Hematopoietic multipotent progenitor cell treated with erythropoietin and hydrocortisone succinate and interleukin-3 and kit ligand, for 4 days (in vitro differentiated cells): ENCODE measurements around the gene TNNC1.

Experiments
- DNase-seq: peaks from one replicate; pipeline ENCODE4 v3.0.0-alpha.2; 2015

Gene TNNC1

DNA sequence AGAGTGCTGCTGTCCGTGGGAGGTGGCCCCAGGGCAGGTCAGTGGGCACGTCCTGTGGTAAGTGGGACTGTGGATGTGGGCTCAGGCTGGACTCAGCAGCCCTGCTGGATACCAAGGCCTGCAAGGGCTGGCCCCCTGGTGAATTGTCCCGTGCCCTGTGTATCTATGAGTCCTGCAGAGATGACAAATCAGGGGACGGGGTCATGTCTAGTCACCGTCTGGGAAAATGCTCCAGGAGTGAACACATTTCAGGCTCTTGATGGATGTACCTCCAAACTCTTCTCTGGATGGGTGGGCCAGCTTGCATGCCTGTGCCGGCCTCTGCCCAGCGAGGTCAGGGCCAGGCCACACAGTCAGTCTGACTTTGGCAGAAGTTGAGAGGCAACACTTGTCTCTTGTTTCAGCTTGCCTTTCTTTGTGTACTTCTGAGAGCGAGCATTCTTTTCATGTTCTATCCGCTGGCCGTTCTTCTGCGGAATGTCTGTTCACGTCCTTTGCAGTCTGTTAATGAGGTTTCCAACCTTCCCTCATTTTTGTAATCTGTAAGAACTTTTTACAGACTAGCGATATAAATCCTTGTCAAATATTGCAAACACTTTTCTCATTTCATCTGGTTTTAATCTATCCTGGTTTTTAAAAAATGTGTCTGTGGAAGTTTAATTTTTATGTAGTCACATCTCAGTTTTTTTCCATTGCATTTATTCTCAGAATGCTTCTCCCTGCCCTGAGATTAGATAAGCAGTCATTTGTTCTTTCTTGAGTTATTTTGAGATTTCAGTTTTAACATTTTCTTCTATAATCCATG lies 29.9 kb upstream of the TNNC1 start:
- no peak for DNase-seq

DNA sequence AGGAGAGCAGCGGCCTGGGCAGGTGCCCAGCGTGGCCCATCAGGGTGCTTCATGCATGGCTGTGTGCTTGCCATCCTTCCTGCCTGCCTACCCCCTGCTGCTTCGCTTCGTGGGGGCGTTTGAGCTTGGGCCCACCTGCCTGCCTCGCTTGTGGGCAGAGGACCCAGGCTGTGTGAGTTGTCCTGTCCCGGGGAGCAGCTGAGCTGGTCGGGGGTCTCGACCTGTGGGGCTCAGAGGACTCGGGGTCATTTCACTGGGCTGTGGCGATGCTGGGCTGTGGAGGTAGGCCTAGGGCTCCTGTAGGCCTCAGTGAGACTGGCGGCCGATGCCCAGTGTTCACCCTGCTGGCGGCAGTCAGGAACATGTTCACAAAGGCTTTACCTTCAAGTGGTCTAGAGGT lies 29.2 kb upstream of the TNNC1 start:
- DNase-seq: no peak

- peak; percentile 36 for DNase-seq
These were observed 28.1 kb upstream of the TNNC1 start for GRCh38 chr3:52481819-52482521.

- DNase-seq: no peak
These were observed 27.2 kb upstream of the TNNC1 start for GRCh38 chr3:52480768-52481715.

DNA sequence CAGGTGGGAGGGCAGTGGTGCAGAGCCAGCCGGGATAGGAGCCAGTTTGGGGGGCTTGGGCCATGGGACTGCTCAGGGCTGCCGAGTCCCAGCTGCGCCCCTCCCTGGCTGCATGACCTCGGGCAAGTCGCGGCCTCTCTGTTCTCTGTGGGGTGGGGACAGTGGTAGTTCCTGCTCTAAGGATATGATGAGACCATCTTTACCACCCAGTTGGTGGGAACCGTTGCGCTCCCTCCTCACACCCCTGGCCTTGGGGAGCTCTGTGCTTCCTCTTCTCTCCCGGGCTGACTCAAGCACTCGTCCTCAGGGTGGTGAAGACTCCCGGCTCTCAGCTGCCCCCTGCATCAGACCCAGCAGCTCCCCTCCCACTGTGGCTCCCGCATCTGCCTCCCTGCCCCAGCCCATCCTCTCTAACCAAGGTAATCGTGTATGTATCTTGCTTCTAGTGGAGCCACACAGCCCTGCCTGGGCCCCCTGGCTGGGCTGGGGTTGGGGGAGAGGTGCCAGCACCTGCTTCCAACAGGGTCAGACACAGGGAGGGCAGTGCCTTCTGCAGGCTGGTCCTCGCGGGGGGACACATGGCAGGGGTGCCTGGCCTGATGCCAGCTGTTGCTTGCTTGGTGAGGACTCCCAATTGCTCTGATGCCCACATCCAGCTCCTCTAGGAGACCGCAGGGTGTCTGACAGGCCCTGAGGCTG lies 26.2 kb upstream of the TNNC1 start:
- no peak for DNase-seq

DNA sequence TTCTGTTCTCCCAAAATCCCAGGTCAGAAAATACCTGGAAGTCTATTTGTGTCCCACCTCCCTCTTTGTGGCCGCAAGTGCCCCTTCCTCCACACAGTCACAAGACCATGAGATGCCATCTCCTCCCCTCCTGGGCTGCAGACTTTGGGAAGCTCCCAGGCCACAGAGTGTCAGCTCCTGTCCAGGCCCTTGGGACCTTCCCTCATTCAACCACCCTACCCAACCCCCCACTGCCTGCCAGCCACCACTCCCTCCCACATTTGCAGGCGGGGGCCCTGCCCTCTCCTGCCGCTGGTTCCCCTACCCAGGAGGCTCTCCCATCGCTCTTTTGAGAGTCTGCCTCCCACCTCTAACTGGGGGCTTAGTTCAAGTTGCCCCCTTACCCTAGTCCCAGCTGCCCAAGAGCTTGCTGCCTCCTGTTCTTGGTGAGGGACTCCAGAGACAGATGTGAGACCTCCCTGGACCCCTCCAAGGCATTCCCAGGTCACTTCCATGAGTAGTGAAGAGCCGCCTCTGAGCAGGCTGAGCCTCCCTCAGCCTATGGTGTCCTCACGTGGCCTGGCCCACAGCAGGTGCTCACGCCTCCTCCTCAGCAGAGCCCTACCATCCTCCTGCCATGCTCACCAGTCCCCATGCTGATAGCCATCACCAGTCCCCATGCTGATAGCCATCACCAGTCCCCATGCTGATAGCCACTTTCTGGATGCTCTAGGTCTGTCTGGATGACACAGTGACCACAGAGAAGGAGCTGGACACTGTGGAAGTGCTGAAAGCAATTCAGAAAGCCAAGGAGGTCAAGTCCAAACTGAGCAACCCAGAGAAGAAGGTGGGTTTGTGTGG lies 25.4 kb upstream of the TNNC1 start:
- no peak for DNase-seq

- DNase-seq: no peak
These were observed 23.9 kb upstream of the TNNC1 start for GRCh38 chr3:52477796-52478095.

DNA sequence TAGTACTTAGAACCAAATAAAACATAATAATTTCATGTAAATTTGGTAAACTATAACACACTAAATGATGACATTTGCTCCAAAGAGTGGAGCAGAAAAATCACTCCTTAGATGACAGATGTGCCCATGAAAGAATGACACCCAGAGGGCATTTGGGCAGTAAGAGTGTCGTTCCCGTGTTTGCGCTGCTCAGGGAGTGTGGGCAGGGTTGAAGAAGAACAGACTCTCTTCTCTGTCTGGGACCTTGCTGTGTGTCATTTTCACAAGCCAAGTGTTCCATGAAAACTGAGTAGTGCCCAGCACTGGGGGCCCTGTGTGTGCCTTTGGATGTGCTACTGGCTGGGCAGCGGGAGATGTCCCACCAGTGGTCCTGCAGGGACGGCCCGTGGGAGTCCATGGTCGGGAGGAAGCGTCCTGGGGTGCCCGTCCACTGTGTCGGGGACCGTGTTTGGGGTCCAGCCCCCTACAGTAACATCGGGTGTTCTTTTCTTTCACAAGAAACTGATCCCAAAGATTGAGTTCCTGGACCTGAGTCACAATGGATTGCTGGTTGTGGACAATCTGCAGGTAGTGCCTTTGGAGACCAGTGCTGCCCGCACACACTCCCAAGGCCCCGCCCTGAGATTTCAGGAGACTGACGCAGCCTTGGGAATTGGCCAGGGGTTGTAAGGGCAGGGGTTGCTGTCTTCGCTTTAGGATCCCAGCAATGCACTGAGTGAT lies 23.4 kb upstream of the TNNC1 start:
- no peak for DNase-seq

DNA sequence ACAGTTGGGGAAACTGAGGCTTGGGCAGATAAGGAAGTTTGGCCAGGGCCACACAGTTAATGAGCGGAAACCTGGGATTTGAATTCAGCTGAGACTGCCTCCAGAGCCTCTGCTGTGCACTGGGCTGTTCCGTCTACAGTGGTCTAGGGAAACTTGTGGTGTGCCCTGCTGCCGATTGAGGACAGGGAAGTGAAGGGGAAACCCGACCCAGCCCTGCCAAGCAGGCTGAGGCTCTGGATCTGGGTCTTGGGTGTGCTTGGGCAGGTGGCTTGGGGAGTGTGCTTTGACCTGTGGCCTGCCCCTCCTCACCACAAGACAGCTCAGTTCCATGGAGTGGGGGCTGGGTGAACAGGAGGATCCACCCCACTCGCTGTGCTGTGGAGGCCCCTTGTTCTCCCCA lies 19.2 kb upstream of the TNNC1 start:
- DNase-seq: no peak

GRCh38 chr3:52472239-52473000 lies 18.6 kb upstream of the TNNC1 start:
- no peak for DNase-seq

DNA sequence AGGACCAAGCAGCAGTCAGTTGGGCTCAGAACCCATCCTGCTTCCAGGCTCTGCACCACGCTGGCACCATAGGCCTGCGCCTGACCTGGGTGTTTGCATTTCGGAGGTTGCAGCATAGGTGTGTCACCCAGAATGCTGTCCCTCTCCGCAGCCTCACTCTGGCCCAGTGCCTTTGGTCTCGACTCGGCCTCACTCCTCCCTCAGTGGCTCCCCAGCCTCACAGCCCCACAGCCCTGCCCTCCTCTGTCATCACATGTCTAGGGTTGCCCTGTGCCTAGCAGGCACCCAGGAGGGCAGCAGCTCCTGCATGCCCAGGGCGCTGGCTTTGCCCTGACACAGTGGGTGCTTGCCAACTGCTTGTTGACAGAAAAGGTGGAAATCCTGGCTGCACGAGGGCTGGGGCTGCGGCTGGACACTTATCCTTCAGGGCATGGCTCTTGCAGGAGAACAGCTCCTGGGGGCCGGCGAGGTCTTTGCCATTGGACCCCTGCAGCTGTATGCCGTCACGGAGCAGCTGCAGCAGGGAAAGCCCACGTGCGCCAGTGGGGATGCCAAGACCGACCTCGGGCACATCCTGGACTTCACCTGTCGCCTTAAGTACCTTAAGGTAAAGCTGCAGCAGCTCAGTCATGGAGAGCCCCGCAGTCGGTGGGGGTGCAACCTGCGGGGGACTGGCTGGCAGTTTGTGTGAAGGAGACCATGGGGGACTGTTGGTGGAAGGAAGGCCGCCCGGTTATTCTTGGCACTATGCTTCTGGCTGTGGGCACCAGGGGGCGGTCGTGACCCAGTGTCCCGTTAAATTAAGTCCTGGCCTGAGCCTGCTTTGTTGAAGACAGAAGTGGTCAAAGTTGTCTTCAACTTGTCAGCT lies 17.8 kb upstream of the TNNC1 start:
- DNase-seq: peak; percentile 85

- DNase-seq: no peak
These were observed 17.1 kb upstream of the TNNC1 start for GRCh38 chr3:52470920-52471319.

GRCh38 chr3:52469001-52469400 lies 15.2 kb upstream of the TNNC1 start:
- no peak for DNase-seq

DNA sequence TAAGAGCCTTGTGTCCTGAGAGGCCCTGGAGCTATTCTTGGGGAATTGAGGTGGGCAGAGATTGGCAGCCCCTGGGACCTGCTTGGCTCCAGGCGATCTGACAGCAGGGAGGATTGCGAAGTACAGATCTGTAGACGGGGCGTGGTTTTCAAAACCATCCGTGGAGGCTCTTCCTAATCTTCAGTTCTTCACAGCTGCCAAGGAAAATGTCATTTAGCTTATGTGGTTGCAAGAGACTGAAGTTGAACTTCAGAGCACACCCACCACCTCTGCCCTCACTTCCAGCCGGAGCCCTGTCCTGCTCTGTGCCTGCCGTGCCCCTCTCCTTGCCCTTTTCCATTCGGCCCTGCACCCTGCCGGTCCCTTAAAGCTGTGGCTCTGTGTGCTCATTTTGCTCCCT lies 14.5 kb upstream of the TNNC1 start:
- DNase-seq: peak; percentile 54

DNA sequence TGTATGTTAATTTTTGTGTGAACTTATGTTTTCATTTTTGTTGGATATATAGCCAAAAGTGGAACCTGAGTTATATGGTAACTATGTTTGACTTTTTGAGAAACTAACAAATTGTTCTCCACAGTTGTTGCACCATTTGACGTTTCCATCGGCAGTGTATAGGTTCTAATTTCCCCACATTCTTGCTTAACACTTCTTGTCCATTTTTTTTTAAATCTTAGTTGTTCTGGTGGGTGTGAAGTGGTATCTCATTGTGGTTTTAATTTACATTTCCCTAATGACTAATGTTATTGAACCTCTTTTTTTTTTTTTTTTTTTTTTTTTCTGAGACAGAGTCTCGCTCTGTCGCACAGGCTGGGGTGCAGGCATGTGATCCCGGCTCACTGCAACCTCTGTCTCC lies 9.6 kb upstream of the TNNC1 start:
- DNase-seq: peak; percentile 60

- DNase-seq: no peak
These were observed 8.0 kb upstream of the TNNC1 start for GRCh38 chr3:52461874-52462273.

DNA sequence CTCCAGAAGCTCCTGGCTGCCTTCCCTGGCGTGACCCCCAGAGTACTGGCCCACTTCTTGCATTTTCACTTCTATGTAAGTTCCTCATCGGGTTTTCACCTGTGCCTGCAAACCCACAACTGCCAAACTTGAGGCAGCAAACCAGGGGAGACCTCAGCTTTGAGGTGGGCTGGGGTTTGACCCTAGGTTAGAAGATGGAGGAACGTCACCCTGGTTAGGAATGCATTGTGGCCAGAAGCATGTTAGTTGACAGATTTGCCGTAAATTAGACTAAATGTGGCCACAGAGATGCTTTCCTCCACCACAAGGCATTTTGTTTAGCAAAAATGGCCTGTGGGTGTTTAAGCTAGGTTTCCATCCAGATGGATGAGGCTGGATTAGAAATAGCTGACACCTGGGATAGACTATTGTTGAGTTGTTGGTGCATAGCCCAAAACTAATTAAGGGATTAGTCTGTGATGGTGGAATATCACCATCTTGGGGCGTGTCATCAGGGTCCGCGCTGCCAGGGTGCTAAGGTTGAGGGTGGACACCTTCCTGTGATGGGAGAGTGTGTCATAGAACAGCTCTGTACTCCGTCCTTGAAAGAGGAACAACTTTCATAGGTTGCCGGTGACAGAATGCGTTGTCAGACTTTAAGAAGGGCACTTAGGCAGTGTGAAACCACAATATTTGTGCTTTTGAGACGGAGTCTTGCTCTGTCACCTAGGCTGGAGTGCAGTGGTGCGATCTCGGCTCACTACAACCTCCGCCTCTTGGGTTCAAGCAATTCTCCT lies 5.1 kb upstream of the TNNC1 start:
- DNase-seq: no peak

DNA sequence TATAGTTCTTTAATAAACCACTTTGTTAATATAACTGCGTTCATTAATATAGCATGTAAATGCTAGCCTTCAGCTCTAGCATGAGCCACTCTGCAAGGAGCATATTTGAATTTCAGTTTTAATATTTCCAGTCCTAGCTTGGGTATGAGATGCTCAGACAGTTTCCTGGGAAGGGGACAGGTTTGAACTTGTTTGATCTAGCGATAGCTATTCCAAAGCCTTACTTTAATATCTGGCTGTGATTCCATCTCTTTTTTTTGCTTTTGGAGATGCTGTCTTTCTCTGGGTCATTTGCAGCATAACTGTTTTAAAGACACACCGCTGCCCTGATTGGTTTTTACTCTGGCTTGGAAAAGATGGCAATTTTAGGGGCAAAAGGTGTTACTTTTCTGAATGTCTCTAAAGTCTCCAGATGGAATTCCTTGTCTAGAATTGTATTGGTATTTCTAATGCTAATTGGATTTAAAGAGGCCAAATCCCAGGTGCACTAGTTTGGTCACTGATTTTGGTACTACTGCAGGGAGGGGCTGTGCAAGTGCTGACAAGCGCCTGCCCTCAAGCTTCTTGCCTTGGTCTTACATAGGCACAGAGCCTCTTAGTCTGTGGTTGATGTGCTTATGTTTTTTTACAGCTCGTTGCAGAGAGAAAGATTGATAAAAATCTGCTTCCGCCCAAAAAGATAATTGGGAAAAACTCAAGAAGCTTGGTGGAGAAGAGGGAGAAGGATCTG lies 4.4 kb upstream of the TNNC1 start:
- no peak for DNase-seq
